ENCODE measurements around the gene R3HDM2. TPM values are rescaled to one million over a fixed set of nuclear protein-coding genes. Genes with fewer than 3 reads are reported as not detected.

Gene R3HDM2
- total RNA-seq, 1 donor from 2014 or later: 19.2 TPM

DNA sequence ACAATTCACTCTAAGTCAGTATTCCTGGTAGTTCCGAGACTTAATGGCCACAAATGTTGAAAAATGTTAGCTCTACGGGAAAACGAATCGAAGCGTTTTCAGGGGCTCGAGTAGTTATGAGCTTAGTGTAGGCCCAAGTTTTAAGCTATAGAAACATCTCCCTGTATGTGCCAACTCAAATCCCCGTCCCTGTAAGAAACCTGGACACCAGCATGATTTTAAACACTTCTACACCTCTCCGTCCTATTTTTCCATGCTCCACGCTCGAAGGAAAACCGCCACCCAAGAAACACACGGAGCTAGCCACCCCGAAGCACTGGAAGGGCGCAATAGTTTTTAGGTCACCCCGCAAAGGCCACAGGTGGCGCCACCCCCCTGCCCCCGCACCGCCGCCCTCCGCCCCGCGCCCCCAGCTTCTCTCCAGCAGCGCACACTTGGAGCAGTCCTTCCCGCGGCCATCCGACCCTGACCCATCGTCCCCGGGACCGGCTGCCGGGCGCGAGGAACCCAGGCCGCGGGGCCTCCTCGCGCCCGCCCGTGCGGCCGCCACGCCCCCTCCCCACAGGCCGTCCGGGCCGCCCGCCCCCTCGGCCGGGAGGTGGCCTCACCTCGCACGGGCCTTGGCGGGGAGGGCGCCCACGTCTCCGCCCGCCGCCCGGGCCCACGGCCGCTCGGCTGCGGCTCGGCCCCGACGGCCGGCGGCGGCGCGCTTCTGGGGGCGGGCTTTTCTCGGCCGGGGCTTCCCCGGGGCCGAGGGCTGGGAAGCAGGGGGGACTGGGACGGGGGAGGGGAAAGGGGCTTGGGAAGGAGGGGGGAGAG, 522 bp downstream of the R3HDM2 start:
- Mint-ChIP-seq H3K36me3 (ENCODE audit: low read depth, unreplicated experiment) (peaks cover 4% of the 10 kb centered on the region), H3K27me3 (ENCODE audit: low read depth, unreplicated experiment) (no peaks in the 10 kb centered on the region), H3K4me1 (ENCODE audit: low read depth, unreplicated experiment) (peaks cover 11% of the 10 kb centered on the region), H3K9me3 (ENCODE audit: unreplicated experiment) (no peaks in the 10 kb centered on the region), H3K27ac (ENCODE audit: unreplicated experiment) (peak overlapping the region; percentile 95), H3K4me3 (ENCODE audit: unreplicated experiment) (peak overlapping the region; percentile 92)
- peak; percentile 26 for DNase-seq (ENCODE audit: low read depth)
- TF ChIP-seq, protein P1, sequence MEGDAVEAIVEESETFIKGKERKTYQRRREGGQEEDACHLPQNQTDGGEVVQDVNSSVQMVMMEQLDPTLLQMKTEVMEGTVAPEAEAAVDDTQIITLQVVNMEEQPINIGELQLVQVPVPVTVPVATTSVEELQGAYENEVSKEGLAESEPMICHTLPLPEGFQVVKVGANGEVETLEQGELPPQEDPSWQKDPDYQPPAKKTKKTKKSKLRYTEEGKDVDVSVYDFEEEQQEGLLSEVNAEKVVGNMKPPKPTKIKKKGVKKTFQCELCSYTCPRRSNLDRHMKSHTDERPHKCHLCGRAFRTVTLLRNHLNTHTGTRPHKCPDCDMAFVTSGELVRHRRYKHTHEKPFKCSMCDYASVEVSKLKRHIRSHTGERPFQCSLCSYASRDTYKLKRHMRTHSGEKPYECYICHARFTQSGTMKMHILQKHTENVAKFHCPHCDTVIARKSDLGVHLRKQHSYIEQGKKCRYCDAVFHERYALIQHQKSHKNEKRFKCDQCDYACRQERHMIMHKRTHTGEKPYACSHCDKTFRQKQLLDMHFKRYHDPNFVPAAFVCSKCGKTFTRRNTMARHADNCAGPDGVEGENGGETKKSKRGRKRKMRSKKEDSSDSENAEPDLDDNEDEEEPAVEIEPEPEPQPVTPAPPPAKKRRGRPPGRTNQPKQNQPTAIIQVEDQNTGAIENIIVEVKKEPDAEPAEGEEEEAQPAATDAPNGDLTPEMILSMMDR (IDR thresholded peaks at IDR 0.05; ENCODE audit: insufficient read depth, low read depth, low read length): no peak
- no peak for TF ChIP-seq EZH2 (IDR thresholded peaks at IDR 0.05; ENCODE audit: insufficient read depth, low read length)
- Histone ChIP-seq H3K9ac (ENCODE audit: low read length) (peak overlapping the region; percentile 86), H3K4me3 (ENCODE audit: insufficient read depth, low read depth, low read length) (peak overlapping the region; percentile 76), H2AFZ (ENCODE audit: low read depth, low read length) (peak overlapping the region; percentile 37), H3K36me3 (ENCODE audit: insufficient read depth, low read length) (no peaks in the 10 kb centered on the region), H3K4me1 (ENCODE audit: insufficient read depth, low read length) (peaks cover 4% of the 10 kb centered on the region), H3K79me2 (ENCODE audit: insufficient read depth, low read length) (peaks cover 41% of the 10 kb centered on the region), H3K9me3 (ENCODE audit: insufficient read depth, low read depth, low read length) (no peaks in the 10 kb centered on the region), H3K27ac (ENCODE audit: low read depth, low read length) (peak overlapping the region; percentile 84), H3K27me3 (ENCODE audit: insufficient read depth, low read length) (no peaks in the 10 kb centered on the region), H3K4me2 (ENCODE audit: low read length) (peak overlapping the region; percentile 92), H4K20me1 (ENCODE audit: insufficient read depth, low read length) (peaks cover 5% of the 10 kb centered on the region)
- no peak for FAIRE-seq

- FAIRE-seq (no peak), DNase-seq (ENCODE audit: low read depth) (peak; percentile 4)
- Histone ChIP-seq H3K9me3 (ENCODE audit: insufficient read depth, low read depth, low read length) (no peaks in the 10 kb centered on the region), H3K79me2 (ENCODE audit: insufficient read depth, low read length) (peaks cover 44% of the 10 kb centered on the region), H3K4me1 (ENCODE audit: insufficient read depth, low read length) (peaks cover 4% of the 10 kb centered on the region), H3K9ac (ENCODE audit: low read length) (peak overlapping the region; percentile 86), H3K4me3 (ENCODE audit: insufficient read depth, low read depth, low read length) (peak overlapping the region; percentile 76), H3K36me3 (ENCODE audit: insufficient read depth, low read length) (no peaks in the 10 kb centered on the region), H3K27me3 (ENCODE audit: insufficient read depth, low read length) (no peaks in the 10 kb centered on the region), H3K27ac (ENCODE audit: low read depth, low read length) (peak overlapping the region; percentile 84), H3K4me2 (ENCODE audit: low read length) (peak overlapping the region; percentile 92), H4K20me1 (ENCODE audit: insufficient read depth, low read length) (peaks cover 5% of the 10 kb centered on the region), H2AFZ (ENCODE audit: low read depth, low read length) (peak overlapping the region; percentile 37)
- Mint-ChIP-seq H3K27me3 (ENCODE audit: low read depth, unreplicated experiment) (no peaks in the 10 kb centered on the region), H3K27ac (ENCODE audit: unreplicated experiment) (peak overlapping the region; percentile 84), H3K4me1 (ENCODE audit: low read depth, unreplicated experiment) (peaks cover 11% of the 10 kb centered on the region), H3K9me3 (ENCODE audit: unreplicated experiment) (no peaks in the 10 kb centered on the region), H3K4me3 (ENCODE audit: unreplicated experiment) (peak overlapping the region; percentile 92), H3K36me3 (ENCODE audit: low read depth, unreplicated experiment) (peaks cover 4% of the 10 kb centered on the region)
- TF ChIP-seq EZH2 (IDR thresholded peaks at IDR 0.05; ENCODE audit: insufficient read depth, low read length): no peak
- TF ChIP-seq, protein P1 (IDR thresholded peaks at IDR 0.05; ENCODE audit: insufficient read depth, low read depth, low read length): no peak
Measured at GRCh38 chr12:57429473-57430111, 1.3 kb downstream of the R3HDM2 start.

Data from astrocyte (in vitro differentiated cells and primary cell).